Pancreas (tissue), 10 donors: ENCODE data around the gene PGP. TPM values are rescaled to one million over a fixed set of nuclear protein-coding genes. Genes with fewer than 3 reads are reported as not detected.

Source experiments
- ATAC-seq, 4 donors: fragments of 200-7000 bp; cut with Tn5 transposase; one replicate each; pipeline versions ENCODE4 v1.8.0 to v1.9.1; 2020; ENCODE audit warnings: mild to moderate bottlenecking in 4 of 4, moderate library complexity in 4 of 4
- DNase-seq, 6 donors: peaks; one replicate each; pipeline ENCODE4 v3.0.0-alpha.2; 2020
- FAIRE-seq: peaks from 2 replicates; lab custom pipeline; 2012; peaks lifted over from hg19 to GRCh38; lab: Jason Lieb, UNC
- H3K27ac ChIP-seq, 4 donors: fragments of 200-600 bp; sonication (generic); 1 replicate in 3 of 4; 2 replicates in 1 of 4; pipeline versions ENCODE4 v1.5.0 to v1.8.0; 2020
- H3K27me3 ChIP-seq, 4 donors: fragments of 200-600 bp; one replicate each; pipeline ENCODE4 v1.8.0; 2021
- H3K36me3 ChIP-seq, 3 donors: fragments of 200-600 bp; sonication (generic) in 1 of 3; one replicate each; pipeline versions ENCODE4 v1.5.0 to v1.8.0; 2020 to 2021
- H3K4me1 ChIP-seq, 3 donors: fragments of 200-600 bp; one replicate each; pipeline ENCODE4 v1.8.0; 2021
- H3K4me3 ChIP-seq, 4 donors: fragments of 200-600 bp; sonication (generic) in 2 of 4; one replicate each; pipeline versions ENCODE4 v1.5.0 to v1.8.0; 2020 to 2021
- H3K9me3 ChIP-seq, 4 donors: fragments of 200-600 bp; one replicate each; pipeline ENCODE4 v1.8.0; 2021
- WGBS, 2 donors: extraction: QIAGEN DNeasy Blood & Tissue Kit; methylation state at CpG; one replicate each; pipeline ENCODE4 v1.1.7; 2013; 5-methylcytosine and 5-hydroxymethylcytosine counted together
- intact Hi-C, 3 donors: fragments of 100-400 bp; cut with DNase I; formaldehyde crosslinking; loops; one replicate each; pipeline versions ENCODE4 v1.11.1 to v1.14.2; 2022
- polyA plus RNA-seq, 2 donors: library from polyadenylated mRNA; stranded (reverse); fragments of 200-250 nt; gene quantifications; one replicate each; pipeline ENCODE4 v1.2.3, GENCODE V29; 2013
- total RNA-seq, 6 donors: library from RNA; stranded (reverse); fragmentation: NEBNext Ultra II Directional in 4 of 6; extraction: Animal tissue kit (Norgen Biotek cat#: 25700) in 4 of 6; gene quantifications; one replicate each; pipeline versions ENCODE4 v1.2.1 to v1.2.4, GENCODE V29; 2021 to 2023
- TF ChIP-seq, protein P1 (sequence below), 4 donors: fragments of 200-600 bp; sonication (generic) in 3 of 4; IDR thresholded peaks; one replicate each; pipeline versions ENCODE4 v1.5.0 to v1.8.0; 2021; ENCODE audit warnings: antibody characterized with exemption in 4 of 4
- donor health status: healthy with polysubstance abuse.
- donor health status: DM: no; HTN: no; CAD: no; lungs with moderate emphysema.
- donor health status: DM: no; HTN: no; CAD: no.
- donor health status: control.
- donor health status: control.
- donor health status: Bipolar disorder and iron deficiency.
- donor health status: DM: yes; HTN: yes; CAD: no.
- donor health status: DM: no; HTN: no; CAD: no.
- donor health status: DM: no; HTN: no; CAD: no.
- donor health status: DM: yes; HTN: yes; CAD: no.

PGP gene
- total and polyA plus RNA-seq, 8 donors: 2.9 to 10.2 (median 4.1) TPM

DNA sequence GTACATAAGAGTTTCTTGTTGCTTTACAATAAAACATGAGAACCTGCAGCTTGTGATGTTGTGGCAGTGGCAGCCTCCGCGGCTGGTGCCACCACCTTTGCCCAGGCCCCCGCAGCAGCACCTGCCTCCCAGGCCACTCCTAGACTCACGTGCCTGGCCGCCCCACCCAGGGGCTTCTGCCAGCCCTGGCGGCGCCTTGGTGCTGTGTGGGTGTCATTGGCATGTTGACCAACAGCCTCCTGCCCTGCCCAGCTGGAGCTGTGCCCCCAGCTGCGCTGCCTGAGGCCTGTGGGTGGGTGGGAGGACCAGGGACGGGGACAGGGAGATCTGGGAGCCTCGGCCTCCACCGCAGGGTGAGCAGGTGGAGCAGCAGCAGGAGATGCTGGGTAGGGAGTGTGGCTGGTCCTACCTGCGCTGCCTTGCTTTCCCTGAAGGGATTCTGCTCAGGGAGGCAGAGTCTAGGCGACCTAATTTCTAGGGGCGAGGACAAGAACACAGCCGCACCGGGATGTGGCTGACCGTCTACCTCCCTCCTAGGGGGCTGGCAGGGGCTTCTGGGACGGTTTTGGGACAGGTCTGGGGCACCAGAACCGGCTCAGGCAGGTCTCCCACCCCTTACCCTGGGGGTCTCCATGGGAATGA lies 21.2 kb upstream of the PGP start:
- intact Hi-C loops: no loop called here
- H3K27me3 ChIP-seq: no peaks in the 10 kb centered on the region
- TF ChIP-seq, protein P1, sequence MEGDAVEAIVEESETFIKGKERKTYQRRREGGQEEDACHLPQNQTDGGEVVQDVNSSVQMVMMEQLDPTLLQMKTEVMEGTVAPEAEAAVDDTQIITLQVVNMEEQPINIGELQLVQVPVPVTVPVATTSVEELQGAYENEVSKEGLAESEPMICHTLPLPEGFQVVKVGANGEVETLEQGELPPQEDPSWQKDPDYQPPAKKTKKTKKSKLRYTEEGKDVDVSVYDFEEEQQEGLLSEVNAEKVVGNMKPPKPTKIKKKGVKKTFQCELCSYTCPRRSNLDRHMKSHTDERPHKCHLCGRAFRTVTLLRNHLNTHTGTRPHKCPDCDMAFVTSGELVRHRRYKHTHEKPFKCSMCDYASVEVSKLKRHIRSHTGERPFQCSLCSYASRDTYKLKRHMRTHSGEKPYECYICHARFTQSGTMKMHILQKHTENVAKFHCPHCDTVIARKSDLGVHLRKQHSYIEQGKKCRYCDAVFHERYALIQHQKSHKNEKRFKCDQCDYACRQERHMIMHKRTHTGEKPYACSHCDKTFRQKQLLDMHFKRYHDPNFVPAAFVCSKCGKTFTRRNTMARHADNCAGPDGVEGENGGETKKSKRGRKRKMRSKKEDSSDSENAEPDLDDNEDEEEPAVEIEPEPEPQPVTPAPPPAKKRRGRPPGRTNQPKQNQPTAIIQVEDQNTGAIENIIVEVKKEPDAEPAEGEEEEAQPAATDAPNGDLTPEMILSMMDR (IDR thresholded peaks at IDR 0.05): no peak
- no peak for FAIRE-seq
- H3K4me3 ChIP-seq: no peak overlapping the region
- no peak overlapping the region for H3K27ac ChIP-seq
- peaks cover 4 to 37% (median 25%) of the 10 kb centered on the region in 3 donors for H3K36me3 ChIP-seq
- peaks cover 0 to 6% (median 0%) of the 10 kb centered on the region in 3 donors for H3K4me1 ChIP-seq
- peak in 2 of 6 donors; percentile 38 to 68 for DNase-seq
- no peaks in the 10 kb centered on the region for H3K9me3 ChIP-seq
- WGBS, 2 donors: 82 to 84% methylated on average over 19 of the region's 19 CpGs
- ATAC-seq: no peak

DNA sequence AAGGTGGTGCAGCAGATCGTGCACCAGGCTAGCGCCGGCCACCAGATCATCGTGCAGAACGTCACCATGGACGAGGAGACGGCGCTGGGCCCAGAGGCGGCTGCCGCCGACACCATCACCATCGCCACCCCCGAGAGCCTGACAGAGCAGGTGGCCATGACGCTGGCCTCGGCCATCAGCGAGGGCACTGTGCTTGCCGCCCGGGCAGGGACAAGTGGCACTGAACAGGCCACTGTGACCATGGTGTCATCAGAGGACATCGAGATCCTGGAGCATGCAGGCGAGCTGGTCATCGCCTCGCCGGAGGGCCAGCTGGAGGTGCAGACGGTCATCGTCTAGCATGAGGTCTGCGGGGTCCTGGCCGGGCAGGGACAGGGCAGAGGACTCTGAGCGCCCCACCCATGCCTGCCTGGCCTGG lies 20.6 kb upstream of the PGP start:
- DNase-seq (peak in 1 of 6 donors; percentile 75), ATAC-seq (no peak), FAIRE-seq (no peak)
- Histone ChIP-seq H3K36me3 (peaks cover 4 to 37% (median 25%) of the 10 kb centered on the region in 3 donors), H3K4me3 (no peak overlapping the region), H3K9me3 (no peaks in the 10 kb centered on the region), H3K4me1 (peaks cover 0 to 6% (median 0%) of the 10 kb centered on the region in 3 donors), H3K27me3 (no peaks in the 10 kb centered on the region), H3K27ac (no peak overlapping the region)
- TF ChIP-seq, protein P1 (IDR thresholded peaks at IDR 0.05): no peak
- 92 to 95% methylated on average over 27 to 28 of the region's 28 CpGs for WGBS, 2 donors
- intact Hi-C loops: no loop called here

DNA sequence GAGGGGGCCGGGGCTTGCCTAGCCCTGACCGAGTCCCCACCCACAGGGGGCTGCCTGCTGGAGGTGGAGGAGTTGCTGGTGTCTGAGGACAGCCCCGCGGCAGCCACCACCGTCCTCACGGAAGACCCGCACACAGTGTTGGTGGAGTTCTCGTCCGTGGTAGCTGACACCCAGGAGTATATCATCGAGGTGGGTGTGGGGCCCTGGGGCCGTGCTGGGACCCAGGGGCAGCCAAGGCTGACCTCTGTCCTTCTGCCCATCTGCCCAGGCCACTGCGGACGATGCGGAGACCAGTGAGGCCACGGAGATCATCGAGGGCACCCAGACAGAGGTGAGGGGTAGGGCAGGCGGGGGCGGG lies 20.2 kb upstream of the PGP start:
- FAIRE-seq: no peak
- no peaks in the 10 kb centered on the region for H3K27me3 ChIP-seq
- H3K4me3 ChIP-seq: no peak overlapping the region
- TF ChIP-seq, protein P1 (IDR thresholded peaks at IDR 0.05): no peak
- intact Hi-C loops: no loop called here
- peaks cover 4 to 39% (median 26%) of the 10 kb centered on the region in 3 donors for H3K36me3 ChIP-seq
- no peaks in the 10 kb centered on the region for H3K9me3 ChIP-seq
- WGBS, 2 donors: 93 to 96% methylated on average over 18 of the region's 18 CpGs
- DNase-seq: peak in 1 of 6 donors; percentile 70
- H3K27ac ChIP-seq: no peak overlapping the region
- ATAC-seq: no peak
- peaks cover 0 to 6% (median 0%) of the 10 kb centered on the region in 3 donors for H3K4me1 ChIP-seq

DNA sequence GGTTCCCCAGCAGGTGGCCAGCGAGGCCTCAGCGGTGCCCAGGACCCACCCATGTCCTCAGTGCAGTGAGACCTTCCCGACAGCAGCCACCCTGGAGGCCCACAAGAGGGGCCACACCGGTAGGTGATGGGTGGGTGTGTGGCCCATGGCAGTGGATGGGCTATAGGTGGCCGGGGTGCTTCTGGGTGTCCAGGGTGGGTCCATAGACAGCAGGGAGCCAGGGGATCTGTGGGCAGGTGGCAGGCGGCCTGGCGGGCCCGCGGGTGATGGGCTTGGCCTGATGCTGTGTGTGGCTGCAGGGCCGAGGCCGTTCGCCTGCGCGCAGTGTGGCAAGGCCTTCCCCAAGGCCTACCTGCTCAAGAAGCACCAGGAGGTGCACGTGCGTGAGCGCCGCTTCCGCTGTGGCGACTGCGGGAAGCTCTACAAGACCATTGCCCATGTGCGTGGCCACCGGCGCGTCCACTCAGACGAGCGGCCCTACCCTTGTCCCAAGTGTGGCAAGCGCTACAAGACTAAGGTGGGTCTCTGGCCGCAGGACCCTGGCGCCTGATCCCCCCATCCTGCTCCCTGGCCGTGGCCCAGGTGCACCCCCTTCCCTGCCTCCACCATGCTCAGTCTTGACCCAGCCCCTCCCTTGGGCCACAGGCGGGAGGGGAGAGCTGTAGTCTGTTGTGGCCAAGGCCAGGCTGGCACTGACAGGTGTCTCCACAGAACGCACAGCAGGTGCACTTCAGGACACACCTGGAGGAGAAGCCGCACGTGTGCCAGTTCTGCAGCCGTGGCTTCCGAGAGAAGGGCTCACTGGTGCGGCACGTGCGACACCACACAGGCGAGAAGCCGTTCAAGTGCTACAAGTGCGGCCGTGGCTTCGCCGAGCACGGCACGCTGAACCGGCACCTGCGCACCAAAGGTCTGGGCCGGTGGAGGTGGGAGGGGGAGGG lies 19.5 kb upstream of the PGP start:
- no peaks in the 10 kb centered on the region for H3K27me3 ChIP-seq
- 94 to 97% methylated on average over 48 to 51 of the region's 51 CpGs for WGBS, 2 donors
- peaks cover 0 to 6% (median 0%) of the 10 kb centered on the region in 3 donors for H3K4me1 ChIP-seq
- H3K27ac ChIP-seq: no peak overlapping the region
- H3K36me3 ChIP-seq: peaks cover 4 to 45% (median 31%) of the 10 kb centered on the region in 3 donors
- DNase-seq (peak in 1 of 6 donors; percentile 71), FAIRE-seq (no peak), ATAC-seq (no peak)
- TF ChIP-seq, protein P1 (IDR thresholded peaks at IDR 0.05): no peak
- intact Hi-C loops: no loop called here
- no peak overlapping the region for H3K4me3 ChIP-seq
- H3K9me3 ChIP-seq: no peaks in the 10 kb centered on the region
